ENCODE measurements around the gene HAUS7. TPM values are rescaled to one million over a fixed set of nuclear protein-coding genes. Genes with fewer than 3 reads are reported as not detected.
A peak's percentile ranks its signal among the peaks of the same experiment; 100 is the strongest.

Gene HAUS7
- total and polyA plus RNA-seq, 5 donors from 2014 or later = 28.0 to 43.1 (median 34.4) TPM

DNA sequence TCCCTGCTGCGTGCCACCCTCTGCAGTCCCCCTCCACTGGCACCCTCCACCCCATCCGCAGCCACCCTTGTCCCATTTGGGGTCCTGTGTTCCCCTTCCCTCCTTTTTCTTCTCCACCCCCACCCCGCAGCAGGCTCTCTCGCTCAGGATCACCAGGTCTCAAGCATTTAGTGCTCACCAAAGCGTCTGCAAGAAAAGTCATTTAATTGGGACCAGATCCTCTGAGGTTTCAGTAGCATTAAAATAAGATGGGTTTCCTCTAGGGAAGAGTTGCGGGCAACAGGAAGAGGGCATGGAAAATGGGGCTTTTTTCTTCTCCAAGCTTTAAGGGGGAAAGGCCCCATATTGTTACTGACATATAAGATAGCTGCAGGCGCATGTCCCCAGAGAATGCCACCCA, 4.9 kb upstream of the HAUS7 start:
- Histone ChIP-seq H3K4me1 (ENCODE audit: control insufficient read depth, insufficient read depth, low read length, poor library complexity, severe bottlenecking) (peaks cover 8% of the 10 kb centered on the region), H3K4me3 (ENCODE audit: low read depth, low read length) (no peak overlapping the region), H3K9me3 (ENCODE audit: control insufficient read depth in 2 of 2, low read length in 2 of 2) (no peaks in the 10 kb centered on the region), H3K27me3 (ENCODE audit: control insufficient read depth, insufficient read depth, low read length) (no peaks in the 10 kb centered on the region), H3K27ac (ENCODE audit: insufficient read depth, low read length, poor library complexity, severe bottlenecking) (no peak overlapping the region), H3K36me3 (ENCODE audit: control insufficient read depth, insufficient read depth, low read length) (no peaks in the 10 kb centered on the region)
- Mint-ChIP-seq H3K9me3 (no peaks in the 10 kb centered on the region), H3K27ac (peak overlapping the region in 1 of 3 donors; percentile 56), H3K4me1 (peaks cover 0 to 23% (median 3%) of the 10 kb centered on the region in 4 donors), H3K4me3 (peak overlapping the region in 3 of 4 donors; percentile 43 to 50 (median 44)), H3K27me3 (no peaks in the 10 kb centered on the region), H3K36me3 (no peaks in the 10 kb centered on the region)
- DNase-seq (no peak), ATAC-seq (ENCODE audit: low read depth in 2 of 2) (no peak)

DNA sequence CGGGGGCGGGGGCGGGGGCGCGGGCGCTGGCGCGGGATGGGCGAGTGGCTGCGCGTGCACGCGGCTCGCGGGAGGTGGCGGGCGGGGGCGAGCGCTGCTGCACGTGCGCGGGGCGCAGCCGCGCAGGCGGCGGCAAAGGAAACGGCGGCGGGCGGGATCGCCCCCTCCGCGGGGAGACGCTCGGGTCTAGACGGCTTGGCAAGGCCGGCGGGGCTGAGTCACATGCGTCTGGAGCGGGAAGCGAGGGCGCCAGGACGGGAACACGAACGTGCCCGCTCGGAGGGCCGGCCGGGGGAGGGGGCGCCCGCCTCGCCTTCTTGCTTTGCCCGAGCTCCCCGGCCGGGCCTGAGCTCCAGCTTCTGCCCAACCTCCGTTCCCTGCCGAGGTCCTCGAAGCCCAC, 4.3 kb upstream of the HAUS7 start:
- Mint-ChIP-seq H3K9me3 (no peaks in the 10 kb centered on the region), H3K27ac (no peak overlapping the region), H3K27me3 (no peaks in the 10 kb centered on the region), H3K4me1 (peaks cover 0 to 25% (median 3%) of the 10 kb centered on the region in 4 donors), H3K36me3 (no peaks in the 10 kb centered on the region), H3K4me3 (no peak overlapping the region)
- Histone ChIP-seq H3K27me3 (ENCODE audit: control insufficient read depth, insufficient read depth, low read length) (no peaks in the 10 kb centered on the region), H3K36me3 (ENCODE audit: control insufficient read depth, insufficient read depth, low read length) (no peaks in the 10 kb centered on the region), H3K4me1 (ENCODE audit: control insufficient read depth, insufficient read depth, low read length, poor library complexity, severe bottlenecking) (peaks cover 12% of the 10 kb centered on the region), H3K27ac (ENCODE audit: insufficient read depth, low read length, poor library complexity, severe bottlenecking) (no peak overlapping the region), H3K9me3 (ENCODE audit: control insufficient read depth in 2 of 2, low read length in 2 of 2) (no peaks in the 10 kb centered on the region), H3K4me3 (ENCODE audit: low read depth, low read length) (no peak overlapping the region)
- no peak for ATAC-seq (ENCODE audit: low read depth in 2 of 2)
- peak; percentile 31 to 39 (median 36) for DNase-seq

DNA sequence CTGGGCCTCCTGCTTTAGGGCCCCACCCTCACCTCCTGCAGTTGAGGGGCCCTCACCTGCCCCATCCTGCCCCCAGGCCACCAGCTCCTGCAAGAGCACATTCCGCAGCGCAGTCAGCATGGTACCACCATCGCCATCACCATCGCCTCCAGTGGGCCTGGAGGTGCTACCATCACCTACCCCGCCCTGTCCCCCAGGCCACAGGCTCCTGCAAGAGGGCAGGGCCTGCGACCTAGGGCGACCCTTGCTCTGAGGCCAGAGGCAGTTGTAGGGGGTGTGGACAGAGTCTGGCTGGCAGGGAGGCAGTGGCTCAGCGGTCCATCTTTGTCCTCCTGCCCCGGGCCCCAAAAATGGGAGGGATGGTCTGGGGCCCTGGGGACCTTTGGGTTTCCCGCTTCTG, 3.9 kb upstream of the HAUS7 start:
- ATAC-seq (ENCODE audit: low read depth in 2 of 2) = no peak
- peak overlapping the region in 2 of 3 donors; percentile 32 to 48 for H3K27ac Mint-ChIP-seq
- Histone ChIP-seq H3K27me3 (ENCODE audit: control insufficient read depth, insufficient read depth, low read length) (no peaks in the 10 kb centered on the region), H3K27ac (ENCODE audit: insufficient read depth, low read length, poor library complexity, severe bottlenecking) (no peak overlapping the region), H3K9me3 (ENCODE audit: control insufficient read depth in 2 of 2, low read length in 2 of 2) (no peaks in the 10 kb centered on the region), H3K4me1 (ENCODE audit: control insufficient read depth, insufficient read depth, low read length, poor library complexity, severe bottlenecking) (peaks cover 17% of the 10 kb centered on the region), H3K36me3 (ENCODE audit: control insufficient read depth, insufficient read depth, low read length) (no peaks in the 10 kb centered on the region), H3K4me3 (ENCODE audit: low read depth, low read length) (no peak overlapping the region)
- peaks cover 0 to 28% (median 4%) of the 10 kb centered on the region in 4 donors for H3K4me1 Mint-ChIP-seq
- DNase-seq = peak in 1 of 3 donors; percentile 7
- no peaks in the 10 kb centered on the region for H3K9me3 Mint-ChIP-seq
- H3K36me3 Mint-ChIP-seq = no peaks in the 10 kb centered on the region
- no peaks in the 10 kb centered on the region for H3K27me3 Mint-ChIP-seq
- peak overlapping the region in 3 of 4 donors; percentile 45 to 72 (median 62) for H3K4me3 Mint-ChIP-seq

DNA sequence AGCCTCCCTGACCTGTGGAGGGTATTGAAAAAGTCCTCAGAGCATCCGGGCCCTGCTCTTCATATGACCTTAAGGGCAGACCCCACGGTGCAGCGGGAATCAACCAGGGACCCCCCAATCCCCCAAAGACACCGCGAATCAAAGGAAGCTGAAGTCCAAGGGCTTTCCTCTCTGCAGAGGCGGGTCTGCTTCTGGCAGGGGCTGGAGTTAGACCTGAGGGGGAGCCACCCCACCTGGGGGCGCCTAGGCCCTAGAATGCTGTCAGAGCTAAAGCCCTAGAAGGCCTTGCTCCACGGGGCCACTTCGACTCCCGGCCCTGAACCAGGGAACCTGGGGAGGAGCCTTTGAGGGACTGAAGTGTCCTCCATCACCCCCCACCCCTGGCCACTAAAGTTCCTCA, 2.8 kb upstream of the HAUS7 start:
- H3K4me3 ChIP-seq (ENCODE audit: low read depth, low read length) = no peak overlapping the region
- Mint-ChIP-seq H3K27ac (peak overlapping the region in 1 of 3 donors; percentile 25), H3K27me3 (no peaks in the 10 kb centered on the region), H3K4me1 (peaks cover 0 to 33% (median 6%) of the 10 kb centered on the region in 4 donors), H3K9me3 (no peaks in the 10 kb centered on the region), H3K36me3 (no peaks in the 10 kb centered on the region), H3K4me3 (peak overlapping the region in 2 of 4 donors; percentile 57 to 68)
- H3K4me1 ChIP-seq (ENCODE audit: control insufficient read depth, insufficient read depth, low read length, poor library complexity, severe bottlenecking) = peaks cover 27% of the 10 kb centered on the region
- no peaks in the 10 kb centered on the region for H3K36me3 ChIP-seq (ENCODE audit: control insufficient read depth, insufficient read depth, low read length)
- H3K27ac ChIP-seq (ENCODE audit: insufficient read depth, low read length, poor library complexity, severe bottlenecking) = no peak overlapping the region
- H3K9me3 ChIP-seq (ENCODE audit: control insufficient read depth in 2 of 2, low read length in 2 of 2) = no peaks in the 10 kb centered on the region
- no peak for DNase-seq
- H3K27me3 ChIP-seq (ENCODE audit: control insufficient read depth, insufficient read depth, low read length) = no peaks in the 10 kb centered on the region
- ATAC-seq (ENCODE audit: low read depth in 2 of 2) = no peak

DNA sequence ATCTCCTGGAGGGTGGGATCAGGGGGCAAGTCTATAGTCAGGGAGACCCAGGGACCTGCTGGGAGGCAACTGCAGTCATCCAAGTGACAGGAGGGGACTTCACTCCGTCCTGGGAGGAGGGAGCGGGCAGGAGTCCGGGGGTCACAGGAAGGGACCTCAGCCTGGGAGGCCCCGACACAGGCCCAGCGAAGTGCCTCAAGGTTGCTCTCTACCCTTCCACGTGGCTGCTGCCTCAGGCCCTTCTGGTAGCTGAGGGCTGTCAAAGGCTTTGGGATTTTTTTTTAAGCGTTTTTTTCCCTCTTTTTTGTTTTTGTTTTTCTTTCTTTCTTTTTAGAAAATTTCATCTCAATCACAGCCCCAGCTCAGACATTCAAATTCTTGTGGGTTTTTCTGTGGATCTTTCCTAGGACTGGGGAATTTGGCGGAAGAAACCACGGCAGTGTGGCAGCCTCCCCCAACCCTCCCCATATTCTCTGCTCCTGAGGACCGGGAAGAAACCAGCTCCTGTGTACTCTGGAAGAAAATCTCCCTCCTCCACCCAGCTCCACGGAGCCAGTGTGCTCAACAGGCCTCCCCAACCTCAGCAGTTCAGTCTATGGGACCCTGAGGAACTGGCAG, 1.4 kb upstream of the HAUS7 start:
- H3K27me3 ChIP-seq (ENCODE audit: control insufficient read depth, insufficient read depth, low read length) = no peaks in the 10 kb centered on the region
- H3K4me3 ChIP-seq (ENCODE audit: low read depth, low read length) = no peak overlapping the region
- DNase-seq (no peak), ATAC-seq (ENCODE audit: low read depth in 2 of 2) (no peak)
- H3K4me3 Mint-ChIP-seq = no peak overlapping the region
- H3K27ac ChIP-seq (ENCODE audit: insufficient read depth, low read length, poor library complexity, severe bottlenecking) = no peak overlapping the region
- H3K36me3 ChIP-seq (ENCODE audit: control insufficient read depth, insufficient read depth, low read length) = no peaks in the 10 kb centered on the region
- peaks cover 0 to 41% (median 8%) of the 10 kb centered on the region in 4 donors for H3K4me1 Mint-ChIP-seq
- H3K9me3 ChIP-seq (ENCODE audit: control insufficient read depth in 2 of 2, low read length in 2 of 2) = no peaks in the 10 kb centered on the region
- peaks cover 27% of the 10 kb centered on the region for H3K4me1 ChIP-seq (ENCODE audit: control insufficient read depth, insufficient read depth, low read length, poor library complexity, severe bottlenecking)
- H3K27ac Mint-ChIP-seq = peak overlapping the region in 2 of 3 donors; percentile 74 to 77
- H3K36me3 Mint-ChIP-seq = no peaks in the 10 kb centered on the region
- H3K27me3 Mint-ChIP-seq = no peaks in the 10 kb centered on the region
- H3K9me3 Mint-ChIP-seq = no peaks in the 10 kb centered on the region

DNA sequence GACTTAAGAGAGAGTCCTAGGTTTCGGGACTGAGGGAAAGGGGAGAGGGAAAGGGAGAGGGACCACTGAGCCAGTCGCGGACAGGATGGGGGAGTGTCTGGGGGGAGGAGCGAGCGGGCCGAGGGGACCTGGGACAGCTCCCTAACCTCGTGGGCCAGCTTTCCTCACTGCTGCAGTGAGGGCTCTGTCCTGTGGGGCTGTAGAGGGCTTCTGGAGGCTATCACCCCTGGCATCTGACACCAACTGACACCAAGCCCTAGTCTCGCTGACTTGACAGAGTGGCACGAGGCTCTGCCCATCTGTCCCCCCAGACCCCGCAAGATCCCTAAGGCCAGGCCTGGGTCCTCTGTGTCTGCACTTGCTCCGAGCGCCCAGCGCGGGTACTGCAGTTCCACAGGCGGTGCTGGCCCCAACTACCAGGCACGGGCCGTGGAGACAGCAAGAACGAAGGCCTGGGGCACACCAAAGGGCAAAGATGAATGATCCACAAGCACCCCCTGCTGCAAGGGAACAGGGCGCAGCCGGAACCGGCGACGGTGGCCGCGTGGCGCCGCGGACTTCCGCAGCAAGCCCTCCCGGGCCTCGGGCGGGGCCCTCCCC, 465 bp downstream of the HAUS7 start:
- H3K27me3 ChIP-seq (ENCODE audit: control insufficient read depth, insufficient read depth, low read length) = no peaks in the 10 kb centered on the region
- H3K4me1 Mint-ChIP-seq = peaks cover 0 to 33% (median 5%) of the 10 kb centered on the region in 4 donors
- H3K27me3 Mint-ChIP-seq = no peaks in the 10 kb centered on the region
- no peaks in the 10 kb centered on the region for H3K36me3 Mint-ChIP-seq
- H3K27ac ChIP-seq (ENCODE audit: insufficient read depth, low read length, poor library complexity, severe bottlenecking) = peak overlapping the region; percentile 51
- H3K27ac Mint-ChIP-seq = peak overlapping the region in 1 of 3 donors; percentile 78
- DNase-seq = peak in 2 of 3 donors; percentile 8 to 75
- peak; percentile 36 to 44 for ATAC-seq (ENCODE audit: low read depth in 2 of 2)
- peak overlapping the region; percentile 53 for H3K4me3 ChIP-seq (ENCODE audit: low read depth, low read length)
- no peaks in the 10 kb centered on the region for H3K36me3 ChIP-seq (ENCODE audit: control insufficient read depth, insufficient read depth, low read length)
- peak overlapping the region; percentile 79 to 88 (median 86) for H3K4me3 Mint-ChIP-seq
- H3K4me1 ChIP-seq (ENCODE audit: control insufficient read depth, insufficient read depth, low read length, poor library complexity, severe bottlenecking) = peaks cover 23% of the 10 kb centered on the region
- H3K9me3 Mint-ChIP-seq = no peaks in the 10 kb centered on the region
- no peaks in the 10 kb centered on the region for H3K9me3 ChIP-seq (ENCODE audit: control insufficient read depth in 2 of 2, low read length in 2 of 2)

DNA sequence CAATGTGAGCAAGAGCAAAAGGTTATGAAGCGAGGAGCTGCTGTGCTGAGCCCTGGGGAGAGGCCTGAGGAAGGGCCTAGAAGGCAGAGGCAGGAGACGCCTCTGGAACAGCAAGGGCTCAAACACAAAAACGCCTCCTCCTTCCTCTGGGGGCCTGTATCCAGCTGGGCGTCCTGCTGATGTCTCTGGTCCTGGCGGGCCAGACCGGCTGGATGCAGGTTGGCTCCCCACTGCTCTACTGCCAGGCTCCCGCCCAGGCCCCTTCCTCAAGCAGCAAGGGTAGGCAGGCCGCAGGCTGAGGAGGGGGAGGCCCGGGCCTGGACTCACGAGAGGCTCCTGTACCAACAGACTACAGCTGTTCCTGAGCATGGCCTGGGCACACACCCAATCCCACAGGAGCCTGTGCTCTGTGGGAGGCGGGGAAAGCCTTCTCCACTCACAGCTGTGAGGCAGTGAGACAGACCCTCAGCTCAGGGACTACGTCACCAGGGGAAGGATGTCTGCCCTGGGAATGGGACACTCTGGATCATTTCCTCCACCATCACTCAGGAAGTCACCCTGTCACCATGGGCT, 2.3 kb downstream of the HAUS7 start:
- peaks cover 19% of the 10 kb centered on the region for H3K4me1 ChIP-seq (ENCODE audit: control insufficient read depth, insufficient read depth, low read length, poor library complexity, severe bottlenecking)
- no peaks in the 10 kb centered on the region for H3K36me3 Mint-ChIP-seq
- DNase-seq (no peak), ATAC-seq (ENCODE audit: low read depth in 2 of 2) (no peak)
- no peaks in the 10 kb centered on the region for H3K27me3 ChIP-seq (ENCODE audit: control insufficient read depth, insufficient read depth, low read length)
- H3K27ac ChIP-seq (ENCODE audit: insufficient read depth, low read length, poor library complexity, severe bottlenecking) = no peak overlapping the region
- H3K4me3 ChIP-seq (ENCODE audit: low read depth, low read length) = no peak overlapping the region
- H3K9me3 ChIP-seq (ENCODE audit: control insufficient read depth in 2 of 2, low read length in 2 of 2) = no peaks in the 10 kb centered on the region
- H3K4me1 Mint-ChIP-seq = peaks cover 0 to 29% (median 5%) of the 10 kb centered on the region in 4 donors
- H3K27me3 Mint-ChIP-seq = no peaks in the 10 kb centered on the region
- no peaks in the 10 kb centered on the region for H3K9me3 Mint-ChIP-seq
- H3K4me3 Mint-ChIP-seq = peak overlapping the region in 2 of 4 donors; percentile 15 to 44
- H3K36me3 ChIP-seq (ENCODE audit: control insufficient read depth, insufficient read depth, low read length) = no peaks in the 10 kb centered on the region
- H3K27ac Mint-ChIP-seq = no peak overlapping the region

Data from CD4-positive, CD25-positive, alpha-beta regulatory T cell (primary cell).